Activated naive CD8-positive, alpha-beta T cell treated with anti-CD3 and anti-CD28 coated beads, Interleukin-2, amount 50 U/mL, for 24 hours (primary cell): ENCODE results near the gene STPG4.
"Not testable (repeated sequence)": the region's sequence is repeated elsewhere in the genome, so short reads cannot be mapped to it uniquely, and the experiment has no call there.

Experiments
- ATAC-seq: fragments of 150-1000 bp; cut with Tn5 transposase; one replicate; pipeline ENCODE4 v1.10.0; 2021
- DNase-seq: peaks from one replicate; pipeline ENCODE4 v3.0.0; 2021
- H3K27ac Mint-ChIP-seq: one replicate; pipeline ENCODE4 v1.8.0; 2021; ENCODE audit warnings: mild to moderate bottlenecking, mixed read lengths
- H3K27me3 Mint-ChIP-seq: one replicate; pipeline ENCODE4 v1.8.0; 2021; ENCODE audit warnings: mixed read lengths
- H3K36me3 Mint-ChIP-seq: one replicate; pipeline ENCODE4 v1.8.0; 2021; ENCODE audit warnings: low read depth, mixed read lengths
- H3K4me1 Mint-ChIP-seq: one replicate; pipeline ENCODE4 v1.8.0; 2021; ENCODE audit warnings: mixed read lengths
- H3K4me3 Mint-ChIP-seq: one replicate; pipeline ENCODE4 v1.8.0; 2021; ENCODE audit warnings: mild to moderate bottlenecking, moderate library complexity, mixed read lengths
- H3K9me3 Mint-ChIP-seq: one replicate; pipeline ENCODE4 v1.8.0; 2021; ENCODE audit warnings: mixed read lengths

The STPG4 gene, protein sequence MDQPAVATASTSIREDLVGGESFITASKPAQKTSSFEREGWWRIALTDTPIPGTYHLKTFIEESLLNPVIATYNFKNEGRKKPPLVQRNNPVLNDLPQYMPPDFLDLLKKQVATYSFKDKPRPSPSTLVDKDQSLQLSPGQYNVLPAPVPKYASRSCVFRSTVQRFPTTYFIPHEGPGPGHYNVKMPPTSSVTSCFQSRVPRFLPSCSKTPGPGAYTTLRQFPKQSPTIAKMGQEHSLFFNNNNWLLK

DNA sequence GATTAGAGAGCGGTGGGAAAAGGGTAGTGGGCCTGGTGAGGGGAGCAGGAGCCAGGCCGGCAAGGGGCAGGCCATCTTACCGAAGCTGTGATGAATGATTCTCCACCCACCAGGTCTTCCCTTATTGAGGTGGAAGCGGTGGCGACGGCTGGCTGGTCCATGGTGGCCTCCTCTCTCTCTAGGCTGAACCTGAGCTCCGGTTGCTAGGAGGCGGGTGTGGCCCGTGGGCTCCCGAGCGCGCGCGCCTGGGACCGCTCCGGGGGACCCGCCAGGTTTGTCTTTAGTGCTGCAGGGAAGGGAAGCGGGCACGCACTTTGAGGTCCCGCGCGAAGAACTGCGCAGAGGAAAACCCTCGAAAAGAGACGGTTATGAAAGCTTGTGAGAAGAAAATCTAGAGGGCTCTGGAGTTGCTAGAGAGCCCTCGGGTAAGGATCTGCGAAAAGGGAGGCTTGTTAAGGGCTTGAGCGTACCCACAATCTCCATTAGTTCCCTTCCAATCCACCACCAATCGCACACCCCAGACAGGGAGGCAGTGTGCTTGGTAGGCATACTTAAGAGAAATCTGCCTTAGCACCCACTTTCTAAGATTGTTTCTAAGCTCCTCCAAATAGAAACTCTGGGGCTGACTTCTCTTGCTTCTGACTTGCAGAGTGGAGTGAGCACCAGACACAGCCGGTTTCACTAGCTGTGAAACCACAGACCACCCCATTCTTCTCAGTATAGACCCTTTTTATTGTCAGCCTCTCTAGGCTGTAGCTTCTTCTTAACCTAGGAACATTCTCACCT is at the start of gene STPG4:
TSS of gene STPG4 (minus strand) at position 218 of the 786 bp plus-strand sequence. CDS start at position 161, 57 bp downstream.
- H3K27me3 Mint-ChIP-seq, result no peaks in the 10 kb centered on the region
- H3K4me3 Mint-ChIP-seq, result no peak within 1 kb of the TSS

DNA sequence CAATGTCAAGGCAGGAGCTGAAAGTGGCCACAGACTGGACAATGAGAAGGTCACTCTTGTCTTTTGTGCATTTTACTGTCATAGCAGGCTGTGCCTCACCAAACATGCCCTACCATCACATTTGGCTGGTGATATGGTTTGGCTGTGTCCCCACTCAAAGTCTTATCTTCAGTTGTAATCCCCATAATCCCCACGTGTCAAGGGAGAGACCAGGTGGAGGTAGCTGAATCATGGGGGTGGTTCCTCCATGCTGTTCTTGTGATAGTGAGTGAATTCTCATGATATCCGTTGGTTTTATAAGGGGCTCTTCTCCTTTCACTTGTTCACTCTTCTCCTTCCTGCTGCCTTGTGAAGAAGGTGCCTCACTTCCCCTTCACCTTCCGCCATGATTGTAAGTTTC is 49.6 kb upstream of the STPG4 start:
- H3K9me3 Mint-ChIP-seq, result peaks cover 3% of the 10 kb centered on the region
- peaks cover 4% of the 10 kb centered on the region for H3K27me3 Mint-ChIP-seq
- ATAC-seq, result no peak
- H3K4me3 Mint-ChIP-seq, result no peak overlapping the region
- H3K36me3 Mint-ChIP-seq, result no peaks in the 10 kb centered on the region
- no peaks in the 10 kb centered on the region for H3K4me1 Mint-ChIP-seq
- no peak overlapping the region for H3K27ac Mint-ChIP-seq
- no peak for DNase-seq

More for the DNA sequence above, at the start of gene STPG4:
- Mint-ChIP-seq H3K27ac (peak within 1 kb of the TSS; percentile 11), H3K9me3 (no peaks in the 10 kb centered on the region), H3K36me3 (peaks cover 28% of the 10 kb centered on the region), H3K4me1 (peaks cover 10% of the 10 kb centered on the region)
- DNase-seq (no peak), ATAC-seq (peak; percentile 28)

DNA sequence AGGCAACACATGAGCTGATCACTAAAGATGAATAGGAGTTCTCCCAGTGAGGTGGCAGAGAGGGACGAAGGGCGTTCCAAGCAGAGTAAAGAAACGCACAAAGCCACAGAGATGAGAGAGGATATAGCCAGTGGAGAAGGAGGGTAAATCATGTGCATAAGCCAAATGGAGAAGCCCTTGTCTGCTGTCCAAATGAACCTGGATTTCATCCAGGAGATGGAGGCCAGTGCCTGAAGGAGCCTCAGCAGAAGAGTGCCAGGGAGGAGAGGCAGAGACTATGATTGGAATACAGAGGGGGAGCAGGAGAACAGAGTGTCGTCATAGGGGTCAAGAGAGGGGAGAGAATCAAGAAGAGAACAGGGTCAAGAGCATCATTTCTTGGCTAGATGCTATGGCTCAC is 48.9 kb upstream of the STPG4 start:
- no peaks in the 10 kb centered on the region for H3K36me3 Mint-ChIP-seq
- H3K27ac Mint-ChIP-seq, result no peak overlapping the region
- H3K9me3 Mint-ChIP-seq, result peaks cover 3% of the 10 kb centered on the region
- H3K4me1 Mint-ChIP-seq, result no peaks in the 10 kb centered on the region
- DNase-seq, result no peak
- no peak for ATAC-seq
- peaks cover 6% of the 10 kb centered on the region for H3K27me3 Mint-ChIP-seq
- H3K4me3 Mint-ChIP-seq, result no peak overlapping the region

DNA sequence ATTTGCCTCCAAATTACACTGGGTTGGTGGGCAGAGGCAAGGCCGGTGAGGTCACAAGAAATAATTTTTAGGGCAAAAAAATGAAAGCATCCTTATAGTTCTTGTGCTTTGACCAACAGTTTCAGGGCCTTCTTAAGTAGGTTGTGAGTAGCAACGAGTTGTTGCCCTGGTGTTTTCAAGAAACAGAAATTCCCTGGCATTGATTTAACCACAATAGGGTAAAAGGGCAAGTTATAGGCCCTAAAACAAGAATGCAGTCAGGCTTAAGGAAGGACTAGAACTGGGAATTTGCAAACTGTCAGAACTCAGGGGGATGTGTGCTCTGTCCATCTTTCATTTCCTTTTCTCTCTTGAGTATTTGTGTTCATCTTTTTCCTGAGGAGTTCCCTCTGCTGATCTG is 46.1 kb upstream of the STPG4 start:
- H3K4me3 Mint-ChIP-seq, result no peak overlapping the region
- H3K9me3 Mint-ChIP-seq, result peaks cover 3% of the 10 kb centered on the region
- no peaks in the 10 kb centered on the region for H3K36me3 Mint-ChIP-seq
- H3K27ac Mint-ChIP-seq, result no peak overlapping the region
- H3K27me3 Mint-ChIP-seq, result peaks cover 8% of the 10 kb centered on the region
- ATAC-seq, result no peak
- H3K4me1 Mint-ChIP-seq, result no peaks in the 10 kb centered on the region
- DNase-seq, result no peak

DNA sequence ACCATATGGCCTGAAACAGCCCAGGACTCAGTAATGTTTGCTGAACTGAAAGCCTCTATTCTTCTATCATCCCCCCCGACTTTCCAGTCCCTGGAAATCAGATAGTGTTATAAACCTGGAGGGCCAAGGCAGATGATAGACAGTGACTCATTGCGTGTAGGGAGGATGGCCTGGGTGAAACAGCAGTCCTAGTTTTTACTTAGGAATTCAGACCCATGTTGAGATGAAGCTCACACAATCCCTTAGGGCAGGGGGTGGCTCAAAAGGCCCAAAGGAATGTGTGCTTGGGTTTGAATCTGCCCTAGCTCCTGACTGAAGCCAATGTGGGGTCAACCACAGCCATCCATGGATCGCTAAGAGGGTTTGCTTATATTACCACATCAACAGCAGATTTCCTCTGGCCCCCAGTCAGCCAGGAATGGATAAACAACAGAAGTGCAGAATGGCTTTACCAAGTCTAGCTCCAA is 43.9 kb upstream of the STPG4 start:
- Mint-ChIP-seq H3K9me3 (no peaks in the 10 kb centered on the region), H3K27me3 (peaks cover 9% of the 10 kb centered on the region), H3K27ac (no peak overlapping the region), H3K4me1 (no peaks in the 10 kb centered on the region), H3K36me3 (no peaks in the 10 kb centered on the region), H3K4me3 (no peak overlapping the region)
- ATAC-seq, result no peak
- no peak for DNase-seq

DNA sequence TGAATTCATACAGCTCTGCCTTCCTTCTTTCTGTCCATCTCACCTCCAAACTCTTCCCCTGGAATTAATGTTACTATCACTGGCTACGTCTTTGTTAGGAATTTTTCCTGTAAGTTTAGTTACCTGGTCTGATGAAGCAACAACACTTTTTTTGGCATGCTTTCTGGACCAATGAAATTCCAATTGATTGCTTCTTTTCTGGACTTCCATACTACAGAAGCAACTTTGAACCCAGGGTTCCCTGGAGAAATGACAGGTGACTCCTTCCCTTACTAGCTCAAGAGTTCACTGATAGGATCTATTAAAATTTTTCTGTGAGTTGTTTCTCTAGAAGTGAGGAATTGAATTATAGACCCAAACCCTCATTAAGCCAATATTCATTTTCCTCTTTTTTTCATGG is 41.4 kb upstream of the STPG4 start:
- Mint-ChIP-seq H3K4me3 (no peak overlapping the region), H3K27me3 (peaks cover 10% of the 10 kb centered on the region), H3K9me3 (no peaks in the 10 kb centered on the region), H3K36me3 (no peaks in the 10 kb centered on the region), H3K4me1 (no peaks in the 10 kb centered on the region), H3K27ac (no peak overlapping the region)
- ATAC-seq (no peak), DNase-seq (no peak)

DNA sequence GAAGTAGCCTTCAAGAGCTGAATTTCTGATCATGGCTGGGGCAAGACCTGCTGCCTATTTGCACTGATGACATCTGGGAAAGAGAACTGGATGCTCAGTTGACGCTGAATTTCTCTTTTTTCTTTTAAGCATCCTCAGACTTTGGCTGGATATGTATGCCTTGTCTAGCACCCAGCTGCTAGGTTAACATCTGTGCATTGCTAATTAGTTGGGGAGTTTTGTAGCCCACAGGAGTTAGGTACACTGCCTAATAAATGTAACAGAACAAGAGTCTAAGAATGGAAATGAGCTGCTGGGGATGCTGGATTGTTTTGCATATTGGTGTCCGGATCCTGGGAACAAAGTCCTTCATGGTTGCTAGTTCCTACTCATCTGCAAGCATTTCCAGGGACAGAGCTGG is 40.9 kb upstream of the STPG4 start:
- peaks cover 10% of the 10 kb centered on the region for H3K27me3 Mint-ChIP-seq
- ATAC-seq (no peak), DNase-seq (no peak)
- no peaks in the 10 kb centered on the region for H3K9me3 Mint-ChIP-seq
- H3K4me3 Mint-ChIP-seq, result no peak overlapping the region
- no peaks in the 10 kb centered on the region for H3K4me1 Mint-ChIP-seq
- no peak overlapping the region for H3K27ac Mint-ChIP-seq
- no peaks in the 10 kb centered on the region for H3K36me3 Mint-ChIP-seq

DNA sequence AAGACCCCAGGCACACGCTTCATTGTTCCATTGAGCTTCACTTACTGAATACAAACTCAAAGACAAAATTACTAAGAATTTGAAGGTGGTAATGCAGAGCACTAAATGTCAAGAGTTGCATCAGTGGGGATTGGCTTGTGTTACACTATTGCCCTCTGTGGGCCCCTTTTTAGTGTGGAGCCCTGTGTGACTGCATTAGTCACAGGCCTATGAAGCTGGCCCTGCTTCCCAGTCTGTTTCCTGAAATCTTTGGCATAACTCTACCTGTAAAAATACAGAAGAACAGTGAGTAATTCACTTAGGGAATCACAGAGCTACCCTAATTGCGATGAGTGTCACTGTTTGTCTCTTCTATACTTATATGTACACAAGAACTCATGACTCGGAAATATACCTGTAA is 40.0 kb upstream of the STPG4 start:
- H3K4me1 Mint-ChIP-seq, result no peaks in the 10 kb centered on the region
- ATAC-seq (peak; percentile 86), DNase-seq (no peak)
- H3K4me3 Mint-ChIP-seq, result no peak overlapping the region
- H3K9me3 Mint-ChIP-seq, result no peaks in the 10 kb centered on the region
- peaks cover 10% of the 10 kb centered on the region for H3K27me3 Mint-ChIP-seq
- no peaks in the 10 kb centered on the region for H3K36me3 Mint-ChIP-seq
- H3K27ac Mint-ChIP-seq, result no peak overlapping the region

DNA sequence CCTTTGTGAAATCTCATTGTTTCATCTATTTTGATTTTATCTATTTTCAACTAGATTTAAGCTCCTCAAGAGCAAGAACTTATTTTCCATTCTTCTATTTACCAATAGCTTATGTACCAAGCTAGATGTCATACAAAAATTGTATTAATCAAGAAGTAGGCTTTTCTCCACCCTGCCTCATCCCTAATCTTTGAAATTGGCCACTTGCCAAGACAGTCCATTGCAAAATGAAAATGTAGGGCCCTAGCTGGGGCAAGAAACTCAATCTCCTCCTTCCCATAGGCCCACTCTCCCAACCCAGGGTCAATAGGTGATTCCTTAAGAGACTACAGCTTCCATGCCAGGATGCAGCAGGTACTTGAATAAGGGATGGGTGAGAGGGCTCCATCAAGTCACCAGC is 39.3 kb upstream of the STPG4 start:
- H3K36me3 Mint-ChIP-seq, result no peaks in the 10 kb centered on the region
- no peak for DNase-seq
- no peak overlapping the region for H3K27ac Mint-ChIP-seq
- no peaks in the 10 kb centered on the region for H3K4me1 Mint-ChIP-seq
- H3K4me3 Mint-ChIP-seq, result no peak overlapping the region
- peaks cover 10% of the 10 kb centered on the region for H3K27me3 Mint-ChIP-seq
- no peaks in the 10 kb centered on the region for H3K9me3 Mint-ChIP-seq
- ATAC-seq, result no peak

DNA sequence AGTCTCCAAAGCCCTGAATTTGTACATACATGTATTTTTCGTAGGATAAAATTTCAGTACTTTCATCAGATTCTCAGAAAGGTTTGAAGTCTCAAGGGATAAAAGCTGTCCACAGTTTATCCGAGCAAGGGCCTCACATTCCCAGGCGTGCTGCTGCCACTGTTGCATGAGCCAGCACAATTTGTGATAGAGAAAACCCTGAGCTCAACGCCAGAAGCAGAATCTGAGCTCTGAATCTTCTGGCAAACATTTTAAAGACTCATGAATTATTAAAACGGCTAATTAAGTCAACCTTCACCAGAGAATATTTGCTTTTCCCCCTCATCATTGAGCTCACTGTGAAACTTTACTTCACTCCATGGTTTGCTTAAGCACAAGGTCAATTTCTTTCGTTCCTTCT is 38.5 kb upstream of the STPG4 start:
- H3K4me3 Mint-ChIP-seq, result no peak overlapping the region
- H3K4me1 Mint-ChIP-seq, result no peaks in the 10 kb centered on the region
- DNase-seq, result no peak
- peaks cover 6% of the 10 kb centered on the region for H3K27me3 Mint-ChIP-seq
- no peak for ATAC-seq
- no peaks in the 10 kb centered on the region for H3K36me3 Mint-ChIP-seq
- no peak overlapping the region for H3K27ac Mint-ChIP-seq
- H3K9me3 Mint-ChIP-seq, result no peaks in the 10 kb centered on the region

DNA sequence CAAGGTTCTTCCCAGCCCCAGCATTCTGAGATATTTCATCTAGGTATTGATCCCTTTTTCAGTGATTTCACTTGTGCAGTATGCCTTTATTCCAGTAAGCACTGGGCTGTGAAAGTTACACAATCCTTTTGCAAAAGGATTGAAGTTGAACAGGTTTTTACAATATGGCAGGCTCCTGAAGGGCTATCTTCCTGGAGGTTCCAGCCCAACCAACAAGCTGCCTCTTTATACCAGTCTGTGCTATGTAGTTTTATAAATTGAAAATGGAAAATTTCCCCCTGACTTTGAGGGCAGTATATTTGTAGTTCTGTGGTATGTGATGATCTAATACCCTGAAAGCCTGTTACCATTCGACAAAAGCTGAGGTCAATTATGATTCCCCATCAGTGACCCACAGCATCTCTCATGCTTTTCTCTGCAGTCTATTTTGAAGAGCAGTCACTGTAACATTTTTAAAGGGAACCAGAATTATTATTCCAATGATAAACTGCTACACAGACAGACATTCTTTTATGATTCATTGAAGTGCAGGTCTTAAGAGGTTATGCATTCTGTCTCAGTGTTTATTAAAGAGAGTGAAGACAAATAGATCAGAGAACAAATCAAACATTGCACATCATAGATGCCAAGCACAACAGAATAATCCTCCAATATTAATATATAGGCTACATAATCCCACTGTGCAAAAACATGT is 35.2 kb upstream of the STPG4 start:
- H3K4me1 Mint-ChIP-seq, result no peaks in the 10 kb centered on the region
- no peaks in the 10 kb centered on the region for H3K36me3 Mint-ChIP-seq
- ATAC-seq (no peak), DNase-seq (no peak)
- no peaks in the 10 kb centered on the region for H3K9me3 Mint-ChIP-seq
- no peak overlapping the region for H3K4me3 Mint-ChIP-seq
- H3K27ac Mint-ChIP-seq, result no peak overlapping the region
- peaks cover 10% of the 10 kb centered on the region for H3K27me3 Mint-ChIP-seq

DNA sequence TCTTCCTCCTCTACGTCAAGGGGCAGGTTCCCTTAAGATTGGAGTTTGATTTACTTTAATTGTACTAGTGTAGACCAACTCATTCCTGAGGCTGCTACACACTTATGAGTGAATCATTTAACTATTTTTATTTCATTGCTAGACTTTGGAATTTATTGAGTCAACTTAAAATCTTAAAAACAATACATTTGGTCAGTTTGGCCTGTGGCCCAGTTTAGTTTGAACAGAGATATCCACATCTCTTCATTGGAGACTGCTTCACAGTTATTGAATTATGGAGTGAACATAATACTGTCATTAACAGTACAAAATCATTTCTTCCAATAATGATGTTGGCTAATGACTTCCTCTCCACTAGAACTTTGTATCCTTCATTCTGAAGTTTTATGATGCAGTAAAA is 34.5 kb upstream of the STPG4 start:
- no peak for ATAC-seq
- Mint-ChIP-seq H3K27ac (no peak overlapping the region), H3K9me3 (no peaks in the 10 kb centered on the region), H3K4me1 (no peaks in the 10 kb centered on the region), H3K36me3 (no peaks in the 10 kb centered on the region), H3K4me3 (no peak overlapping the region), H3K27me3 (peaks cover 10% of the 10 kb centered on the region)
- DNase-seq, result no peak

DNA sequence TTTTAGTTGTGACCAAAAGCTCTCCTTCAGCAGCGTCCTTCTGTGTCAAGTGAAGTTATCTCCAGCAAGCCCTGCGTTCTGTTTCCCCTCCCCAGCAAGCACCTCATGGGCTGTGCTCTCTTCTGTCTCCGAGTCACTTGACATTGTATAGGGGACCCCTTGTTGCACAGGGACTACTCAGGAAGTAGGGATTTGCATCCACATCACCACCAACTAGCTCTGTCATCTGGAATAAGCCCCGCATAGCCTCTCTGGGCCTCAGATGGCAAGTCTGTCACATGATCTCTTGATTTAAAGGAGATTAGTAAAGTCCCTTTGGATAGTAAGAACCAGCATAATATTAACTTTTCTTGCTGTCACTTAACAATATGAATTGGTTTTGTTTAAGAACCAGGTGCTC is 32.0 kb upstream of the STPG4 start:
- H3K4me1 Mint-ChIP-seq, result no peaks in the 10 kb centered on the region
- H3K9me3 Mint-ChIP-seq, result no peaks in the 10 kb centered on the region
- H3K4me3 Mint-ChIP-seq, result no peak overlapping the region
- peaks cover 4% of the 10 kb centered on the region for H3K27me3 Mint-ChIP-seq
- H3K36me3 Mint-ChIP-seq, result no peaks in the 10 kb centered on the region
- ATAC-seq, result no peak
- no peak overlapping the region for H3K27ac Mint-ChIP-seq
- no peak for DNase-seq

DNA sequence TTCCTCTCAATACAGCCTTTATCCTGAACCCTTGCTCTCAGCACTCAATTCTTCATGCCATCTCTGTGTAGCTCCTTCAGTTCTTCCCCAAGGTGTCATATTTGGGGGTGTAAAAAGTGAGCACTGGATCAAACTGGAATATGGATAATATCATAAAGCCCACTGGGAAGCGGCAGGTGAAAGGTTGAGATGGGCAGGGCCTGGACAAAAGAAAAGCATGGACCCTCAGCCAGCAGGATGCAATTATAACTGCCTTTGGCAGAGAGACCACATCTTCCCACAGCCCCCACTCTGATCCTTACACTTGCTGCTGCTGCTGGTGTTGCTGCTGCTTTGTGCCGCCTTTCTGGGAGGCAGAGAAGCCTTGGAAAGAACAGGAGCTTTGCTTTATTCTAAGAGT is 31.2 kb upstream of the STPG4 start:
- Mint-ChIP-seq H3K4me1 (no peaks in the 10 kb centered on the region), H3K36me3 (no peaks in the 10 kb centered on the region), H3K27ac (no peak overlapping the region), H3K4me3 (no peak overlapping the region), H3K9me3 (no peaks in the 10 kb centered on the region), H3K27me3 (peaks cover 4% of the 10 kb centered on the region)
- ATAC-seq (no peak), DNase-seq (no peak)

DNA sequence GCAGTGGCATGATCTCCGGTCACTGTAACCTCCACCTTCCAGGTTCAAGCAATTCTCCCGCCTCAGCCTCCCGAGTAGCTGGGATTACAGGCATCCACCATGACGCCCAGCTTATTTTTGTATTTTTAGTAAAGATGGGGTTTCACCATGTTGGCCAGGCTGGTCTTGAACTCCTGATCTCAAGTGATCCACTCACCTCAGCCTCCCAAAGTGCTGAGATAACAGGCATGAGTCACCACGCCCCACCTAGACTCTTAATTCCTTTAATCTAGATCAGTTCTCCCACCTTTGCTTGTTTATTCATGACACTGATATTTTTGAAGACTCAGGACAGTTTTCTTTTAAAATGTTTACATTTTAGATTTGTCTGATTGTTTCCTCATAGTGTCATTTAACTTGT is 30.0 kb upstream of the STPG4 start:
- not testable (repeated sequence) for DNase-seq

More for the DNA sequence above, 30.0 kb upstream of the STPG4 start:
- not testable (repeated sequence) for H3K4me1 Mint-ChIP-seq, H3K9me3 Mint-ChIP-seq, H3K27ac Mint-ChIP-seq, ATAC-seq, H3K27me3 Mint-ChIP-seq, H3K36me3 Mint-ChIP-seq, H3K4me3 Mint-ChIP-seq
